GM12878 (cell line): ENCODE data around the gene LRRC3B. TPM values are rescaled to one million over a fixed set of nuclear protein-coding genes. Genes with fewer than 3 reads are reported as not detected.

Source experiments
- POU2F2 ChIP-seq: IDR thresholded peaks from 3 replicates; pipeline ENCODE4 v1.6.1; 2011; ENCODE audit warnings: low read depth, mild to moderate bottlenecking, low read length, borderline replicate concordance
- SP1 ChIP-seq: IDR thresholded peaks from one replicate; pipeline ENCODE4 v1.6.1; 2011; ENCODE audit warnings: low read depth, low read length
- polyA plus RNA-seq, 11 experiments: library from polyadenylated mRNA; depleted of rRNA in 4 of 11; unstranded in 6 of 11; stranded (reverse) in 5 of 11; fragments of >200 nt; fragmentation: Nextera tagmentation in 4 of 11; fragmentation: Illumina TruSeq in 1 of 11; extraction: Ambion mirVana in 4 of 11; extraction: Trizol in 1 of 11; gene quantifications; 1 replicate in 1 of 11; 2 replicates in 10 of 11; pipeline versions ENCODE4 v1.2.1 to v1.2.3, GENCODE V29; 2011 to 2016; ENCODE audit warnings: inconsistent platforms in 2 of 11, missing spikeins in 2 of 11, low read depth in 1 of 11
- total RNA-seq, 4 experiments: library from RNA; depleted of rRNA in 3 of 4; stranded (reverse); fragments of >200 nt in 3 of 4; fragmentation: Illumina TruSeq in 1 of 4; extraction: Trizol in 1 of 4; gene quantifications; 2 replicates each; pipeline versions ENCODE4 v1.2.1 to v1.2.3, GENCODE V29; 2013 to 2021
- TF ChIP-seq, protein P1 (sequence below): fragments of 450-650 bp; IDR thresholded peaks from 2 replicates; pipeline ENCODE4 v1.6.1; 2018; ENCODE audit warnings: mild to moderate bottlenecking, low read depth, moderate library complexity; ENCODE audit not compliant: partially characterized antibody

Gene LRRC3B
- total and polyA plus RNA-seq, 10 of the 15 experiments (the other 5 are each of a cell fraction or from before 2014, with no cell fraction given): not detected

DNA sequence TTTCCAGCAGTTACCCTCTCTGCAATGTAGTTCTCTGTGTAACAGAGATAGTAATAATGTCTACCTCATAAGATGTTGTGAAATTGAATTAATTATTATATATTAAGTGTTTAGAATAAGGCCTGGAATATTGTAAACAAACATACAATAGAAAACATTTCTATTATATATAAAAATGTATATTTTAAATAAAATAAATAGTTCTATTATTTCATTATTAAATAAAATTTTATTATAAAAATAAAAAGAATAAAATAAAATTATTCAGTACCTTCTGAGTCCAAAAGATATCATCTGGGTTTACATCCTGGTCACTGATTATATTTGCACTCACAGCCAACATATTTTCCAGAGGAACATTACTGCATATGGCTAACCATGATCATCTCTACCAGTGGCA, 135.4 kb downstream of the LRRC3B start (continued):
- TF ChIP-seq, protein P1, sequence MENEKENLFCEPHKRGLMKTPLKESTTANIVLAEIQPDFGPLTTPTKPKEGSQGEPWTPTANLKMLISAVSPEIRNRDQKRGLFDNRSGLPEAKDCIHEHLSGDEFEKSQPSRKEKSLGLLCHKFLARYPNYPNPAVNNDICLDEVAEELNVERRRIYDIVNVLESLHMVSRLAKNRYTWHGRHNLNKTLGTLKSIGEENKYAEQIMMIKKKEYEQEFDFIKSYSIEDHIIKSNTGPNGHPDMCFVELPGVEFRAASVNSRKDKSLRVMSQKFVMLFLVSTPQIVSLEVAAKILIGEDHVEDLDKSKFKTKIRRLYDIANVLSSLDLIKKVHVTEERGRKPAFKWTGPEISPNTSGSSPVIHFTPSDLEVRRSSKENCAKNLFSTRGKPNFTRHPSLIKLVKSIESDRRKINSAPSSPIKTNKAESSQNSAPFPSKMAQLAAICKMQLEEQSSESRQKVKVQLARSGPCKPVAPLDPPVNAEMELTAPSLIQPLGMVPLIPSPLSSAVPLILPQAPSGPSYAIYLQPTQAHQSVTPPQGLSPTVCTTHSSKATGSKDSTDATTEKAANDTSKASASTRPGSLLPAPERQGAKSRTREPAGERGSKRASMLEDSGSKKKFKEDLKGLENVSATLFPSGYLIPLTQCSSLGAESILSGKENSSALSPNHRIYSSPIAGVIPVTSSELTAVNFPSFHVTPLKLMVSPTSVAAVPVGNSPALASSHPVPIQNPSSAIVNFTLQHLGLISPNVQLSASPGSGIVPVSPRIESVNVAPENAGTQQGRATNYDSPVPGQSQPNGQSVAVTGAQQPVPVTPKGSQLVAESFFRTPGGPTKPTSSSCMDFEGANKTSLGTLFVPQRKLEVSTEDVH: no peak
- TF ChIP-seq SP1 (no peak), POU2F2 (no peak)
- TF ChIP-seq, all 136 proteins: peak for 0
